RWPE1 (cell line): ENCODE results near the gene PLGRKT.

Experiments
- CTCF ChIA-PET: fragments of 350-600 bp; sonication (Branson Sonifier 250); formaldehyde crosslinking; extraction: SDS; loops from one replicate; lab custom pipeline; 2021; lab: Yijun Ruan, JAX
- POLR2A ChIA-PET: fragments of 400-600 bp; formaldehyde crosslinking; extraction: SDS; loops from one replicate; lab custom pipeline; 2020; ENCODE audit warnings: antibody characterized with exemption; ENCODE audit not compliant: low non-redundant PET; lab: Yijun Ruan, JAX
- DNase-seq: peaks from one replicate; pipeline ENCODE4 v3.0.0; 2012; ENCODE audit warnings: low spot score
- H3K27ac ChIP-seq: fragments of 450-650 bp; 2 replicates; pipeline ENCODE4 v1.5.1; 2017
- TF ChIP-seq, protein P1 (sequence below): fragments of 450-650 bp; conservative IDR thresholded peaks from 2 replicates; pipeline ENCODE4 v1.5.1; 2017; ENCODE audit warnings: low read depth, mild to moderate bottlenecking

PLGRKT gene

GRCh38 chr9:5453673-5454072 lies 15.9 kb upstream of the PLGRKT start:
- TF ChIP-seq, protein P1, sequence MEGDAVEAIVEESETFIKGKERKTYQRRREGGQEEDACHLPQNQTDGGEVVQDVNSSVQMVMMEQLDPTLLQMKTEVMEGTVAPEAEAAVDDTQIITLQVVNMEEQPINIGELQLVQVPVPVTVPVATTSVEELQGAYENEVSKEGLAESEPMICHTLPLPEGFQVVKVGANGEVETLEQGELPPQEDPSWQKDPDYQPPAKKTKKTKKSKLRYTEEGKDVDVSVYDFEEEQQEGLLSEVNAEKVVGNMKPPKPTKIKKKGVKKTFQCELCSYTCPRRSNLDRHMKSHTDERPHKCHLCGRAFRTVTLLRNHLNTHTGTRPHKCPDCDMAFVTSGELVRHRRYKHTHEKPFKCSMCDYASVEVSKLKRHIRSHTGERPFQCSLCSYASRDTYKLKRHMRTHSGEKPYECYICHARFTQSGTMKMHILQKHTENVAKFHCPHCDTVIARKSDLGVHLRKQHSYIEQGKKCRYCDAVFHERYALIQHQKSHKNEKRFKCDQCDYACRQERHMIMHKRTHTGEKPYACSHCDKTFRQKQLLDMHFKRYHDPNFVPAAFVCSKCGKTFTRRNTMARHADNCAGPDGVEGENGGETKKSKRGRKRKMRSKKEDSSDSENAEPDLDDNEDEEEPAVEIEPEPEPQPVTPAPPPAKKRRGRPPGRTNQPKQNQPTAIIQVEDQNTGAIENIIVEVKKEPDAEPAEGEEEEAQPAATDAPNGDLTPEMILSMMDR: no peak
- ChIA-PET CTCF (no interaction called here), POLR2A (no interaction called here)
- no peak for DNase-seq
- H3K27ac ChIP-seq: no peak overlapping the region

DNA sequence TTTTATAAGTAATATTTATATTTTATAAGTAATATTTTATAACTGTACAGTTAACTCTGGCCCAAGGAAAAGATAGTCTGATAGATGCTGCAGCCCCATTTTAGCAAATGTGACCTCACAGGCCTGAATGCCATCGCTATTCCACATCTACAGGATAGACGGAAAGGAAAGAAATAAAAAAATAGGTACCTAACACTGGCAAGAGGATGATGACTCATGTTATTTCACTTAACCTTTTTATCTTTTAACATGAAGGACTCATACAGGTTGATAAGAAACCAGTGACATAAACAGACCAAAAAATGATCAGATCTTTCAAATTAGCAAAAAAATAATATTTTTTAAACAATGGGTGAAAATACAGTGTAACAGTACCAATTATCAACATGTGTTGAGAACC lies 15.3 kb upstream of the PLGRKT start:
- TF ChIP-seq, protein P1: no peak
- no peak for DNase-seq
- CTCF ChIA-PET: no interaction called here

DNA sequence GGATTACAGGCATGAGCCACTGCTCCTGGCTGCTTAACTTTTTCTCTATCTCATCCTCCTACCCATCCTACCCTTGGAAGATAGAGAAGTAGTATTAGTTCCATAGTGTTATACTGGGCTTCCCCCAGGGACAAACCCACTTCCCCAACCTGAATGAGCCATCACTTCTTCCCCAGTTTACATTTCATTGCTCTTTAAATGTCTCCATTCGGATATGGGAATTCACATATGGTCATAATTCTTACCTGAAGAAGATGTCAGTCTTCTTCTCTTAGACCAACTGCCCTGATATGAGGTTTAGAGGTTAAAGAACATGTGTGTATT lies 14.5 kb upstream of the PLGRKT start:
- H3K27ac ChIP-seq: no peak overlapping the region
- no peak for DNase-seq
- ChIA-PET POLR2A (no interaction called here), CTCF (no interaction called here)
- TF ChIP-seq, protein P1: no peak

More for the DNA sequence above, 15.3 kb upstream of the PLGRKT start:
- POLR2A ChIA-PET: no interaction called here
- no peak overlapping the region for H3K27ac ChIP-seq

GRCh38 chr9:5450359-5451091 lies 12.8 kb upstream of the PLGRKT start, which contains the start of gene CD274:
TSS of gene CD274 (plus strand) at chr9:5450542. CDS start at chr9:5456114, 5,572 bp downstream.
- TF ChIP-seq, protein P1: peak; percentile 83
- POLR2A ChIA-PET: no interaction called here
- CTCF ChIA-PET: interaction anchor here (0.6 to 1.4 kb wide), 5 partner anchors 8 to 890 kb away, joined by 3 to 4 read pairs (median 3); no protein-coding TSS in a partner anchor
- H3K27ac ChIP-seq: peak within 1 kb of the TSS; percentile 73
- DNase-seq: peak; percentile 62

- H3K27ac ChIP-seq: peak overlapping the region; percentile 73
- ChIA-PET CTCF (interaction anchor here (1.0 to 1.4 kb wide), 3 partner anchors 8 to 263 kb away, joined by 3 to 4 read pairs (median 3); no protein-coding TSS in a partner anchor), POLR2A (no interaction called here)
- peak; percentile 9 for DNase-seq
- TF ChIP-seq, protein P1: no peak
These were observed 12.0 kb upstream of the PLGRKT start for GRCh38 chr9:5449521-5450358.
